Suprapubic skin (tissue), 4 donors: ENCODE measurements around the gene NUCB2. TPM values are rescaled to one million over a fixed set of nuclear protein-coding genes. Genes with fewer than 3 reads are reported as not detected.

Experiments used
- DNase-seq, 2 donors: peaks; one replicate each; pipeline ENCODE4 v3.0.0-alpha.2; 2019; ENCODE audit warnings: low spot score in 2 of 2
- H3K27ac ChIP-seq: fragments of 200-600 bp; sonication (generic); one replicate; pipeline ENCODE4 v1.5.1; 2019
- H3K27me3 ChIP-seq: fragments of 200-600 bp; sonication (generic); one replicate; pipeline ENCODE4 v1.5.1; 2019
- H3K36me3 ChIP-seq: fragments of 200-600 bp; sonication (generic); one replicate; pipeline ENCODE4 v1.5.1; 2019
- H3K4me1 ChIP-seq: fragments of 200-600 bp; sonication (generic); one replicate; pipeline ENCODE4 v1.5.1; 2019
- H3K4me3 ChIP-seq: fragments of 200-600 bp; sonication (generic); one replicate; pipeline ENCODE4 v1.5.1; 2019; ENCODE audit warnings: mild to moderate bottlenecking
- H3K9me3 ChIP-seq: fragments of 200-600 bp; sonication (generic); one replicate; pipeline ENCODE4 v1.5.1; 2019
- CTCF ChIP-seq, 2 donors: fragments of 200-600 bp in 1 of 2; fragments of 450-650 bp in 1 of 2; sonication (generic) in 1 of 2; IDR thresholded peaks; one replicate each; pipeline ENCODE4 v1.5.1; 2016 to 2019; ENCODE audit warnings: antibody characterized with exemption in 2 of 2, mild to moderate bottlenecking in 1 of 2, moderate library complexity in 1 of 2
- EP300 ChIP-seq: sonication (generic); formaldehyde crosslinking; IDR thresholded peaks from one replicate; pipeline ENCODE4 v1.6.1; 2017; ENCODE audit warnings: antibody characterized with exemption
- POLR2A ChIP-seq, 2 donors: fragments of 450-650 bp; IDR thresholded peaks; one replicate each; pipeline ENCODE4 v1.6.1; 2017; ENCODE audit warnings: antibody characterized with exemption in 2 of 2, mild to moderate bottlenecking in 2 of 2, moderate library complexity in 2 of 2
- POLR2AphosphoS5 ChIP-seq, 3 donors: sonication (generic); formaldehyde crosslinking; IDR thresholded peaks; one replicate each; pipeline ENCODE4 v1.6.1; 2017; ENCODE audit warnings: antibody characterized with exemption in 3 of 3
- WGBS: methylation state at CpG from one replicate; pipeline ENCODE4 v1.1.5; 2018; 5-methylcytosine and 5-hydroxymethylcytosine counted together
- total RNA-seq, 4 donors: library from RNA; depleted of rRNA; stranded (reverse); fragments of >200 nt; gene quantifications; one replicate each; pipeline ENCODE4 v1.1.0, GENCODE V29; 2016

The NUCB2 gene
- total RNA-seq, 4 donors from 2014 or later = 12.7 to 35.1 (median 31.1) TPM

- H3K27me3 ChIP-seq = no peaks in the 10 kb centered on the region
- peaks cover 42% of the 10 kb centered on the region for H3K9me3 ChIP-seq
- no peak for TF ChIP-seq POLR2AphosphoS5 (IDR thresholded peaks at IDR 0.05)
- TF ChIP-seq EP300 = no peak
- no peak for TF ChIP-seq POLR2A (IDR thresholded peaks at IDR 0.05)
- TF ChIP-seq CTCF (IDR thresholded peaks at IDR 0.05) = no peak
These were observed 92.6 kb downstream of the NUCB2 start for GRCh38 chr11:17369094-17369493.

GRCh38 chr11:17369684-17370243 lies 93.2 kb downstream of the NUCB2 start:
- Histone ChIP-seq H3K36me3 (peaks cover 49% of the 10 kb centered on the region), H3K27me3 (no peaks in the 10 kb centered on the region), H3K4me3 (no peak overlapping the region), H3K27ac (no peak overlapping the region), H3K4me1 (no peaks in the 10 kb centered on the region), H3K9me3 (peaks cover 42% of the 10 kb centered on the region)
- TF ChIP-seq POLR2A (IDR thresholded peaks at IDR 0.05) = no peak
- TF ChIP-seq POLR2AphosphoS5 (IDR thresholded peaks at IDR 0.05) = no peak
- no peak for TF ChIP-seq EP300
- no peak for TF ChIP-seq CTCF (IDR thresholded peaks at IDR 0.05)
- DNase-seq = no peak
- WGBS = 83% methylated on average over 2 of the region's 2 CpGs

More at GRCh38 chr11:17369094-17369493, 92.6 kb downstream of the NUCB2 start:
- no peak for DNase-seq
- H3K4me3 ChIP-seq = no peak overlapping the region
- no peak overlapping the region for H3K27ac ChIP-seq
- peaks cover 48% of the 10 kb centered on the region for H3K36me3 ChIP-seq
- no peaks in the 10 kb centered on the region for H3K4me1 ChIP-seq

GRCh38 chr11:17371614-17372013 lies 95.1 kb downstream of the NUCB2 start:
- peaks cover 42% of the 10 kb centered on the region for H3K9me3 ChIP-seq
- no peaks in the 10 kb centered on the region for H3K4me1 ChIP-seq
- H3K4me3 ChIP-seq = no peak overlapping the region
- H3K36me3 ChIP-seq = peaks cover 54% of the 10 kb centered on the region
- no peak for DNase-seq
- no peak overlapping the region for H3K27ac ChIP-seq
- TF ChIP-seq CTCF (IDR thresholded peaks at IDR 0.05) (no peak), EP300 (no peak), POLR2A (IDR thresholded peaks at IDR 0.05) (no peak)
- H3K27me3 ChIP-seq = no peaks in the 10 kb centered on the region
- 57% methylated on average over 3 of the region's 3 CpGs for WGBS

GRCh38 chr11:17375547-17375946 lies 99.0 kb downstream of the NUCB2 start:
- Histone ChIP-seq H3K9me3 (peaks cover 25% of the 10 kb centered on the region), H3K36me3 (peaks cover 33% of the 10 kb centered on the region), H3K4me1 (no peaks in the 10 kb centered on the region), H3K27me3 (no peaks in the 10 kb centered on the region), H3K4me3 (no peak overlapping the region), H3K27ac (no peak overlapping the region)
- TF ChIP-seq POLR2A (IDR thresholded peaks at IDR 0.05) = no peak
- no peak for TF ChIP-seq CTCF (IDR thresholded peaks at IDR 0.05)
- no peak for TF ChIP-seq POLR2AphosphoS5 (IDR thresholded peaks at IDR 0.05)
- no peak for TF ChIP-seq EP300
- 89% methylated on average over 5 of the region's 5 CpGs for WGBS
- no peak for DNase-seq

GRCh38 chr11:17376493-17376892 lies 100.0 kb downstream of the NUCB2 start:
- Histone ChIP-seq H3K27me3 (no peaks in the 10 kb centered on the region), H3K4me1 (no peaks in the 10 kb centered on the region), H3K27ac (no peak overlapping the region), H3K4me3 (no peak overlapping the region), H3K9me3 (peaks cover 17% of the 10 kb centered on the region), H3K36me3 (peaks cover 28% of the 10 kb centered on the region)
- DNase-seq = no peak
- TF ChIP-seq EP300 (no peak), POLR2A (IDR thresholded peaks at IDR 0.05) (no peak), POLR2AphosphoS5 (IDR thresholded peaks at IDR 0.05) (no peak), CTCF (IDR thresholded peaks at IDR 0.05) (no peak)
- WGBS = 47% methylated on average over 3 of the region's 3 CpGs
